RWPE2 (cell line): ENCODE measurements around the gene ZNF488.

Experiments used
- ATAC-seq: fragments of 200-7000 bp; cut with Tn5 transposase; 3 replicates; pipeline ENCODE4 v1.9.1; 2021; ENCODE audit warnings: low read depth
- DNase-seq: peaks from one replicate; pipeline ENCODE4 v3.0.0-alpha.2; 2020; ENCODE audit warnings: low spot score
- H3K27ac ChIP-seq: fragments of 450-650 bp; 2 replicates; pipeline ENCODE4 v1.5.1; 2017; ENCODE audit warnings: mild to moderate bottlenecking; ENCODE audit not compliant: poor library complexity, severe bottlenecking
- H3K27me3 ChIP-seq: fragments of 250-450 bp; sonication (Bioruptor Pico); 2 replicates; pipeline ENCODE4 v1.5.1; 2021; ENCODE audit warnings: mild to moderate bottlenecking, moderate library complexity; ENCODE audit not compliant: insufficient read depth, poor library complexity, severe bottlenecking
- H3K36me3 ChIP-seq: fragments of 250-450 bp; sonication (Bioruptor Pico); 2 replicates; pipeline ENCODE4 v1.5.1; 2020; ENCODE audit warnings: low read depth, mild to moderate bottlenecking, moderate library complexity
- H3K4me1 ChIP-seq: fragments of 250-450 bp; sonication (Bioruptor Pico); 2 replicates; pipeline ENCODE4 v1.5.1; 2021; ENCODE audit warnings: mild to moderate bottlenecking, moderate library complexity; ENCODE audit not compliant: insufficient read depth, poor library complexity, severe bottlenecking
- H3K4me3 ChIP-seq: fragments of 250-450 bp; sonication (Bioruptor Pico); 2 replicates; pipeline ENCODE4 v1.5.1; 2021; ENCODE audit warnings: mild to moderate bottlenecking, moderate library complexity; ENCODE audit not compliant: severe bottlenecking
- H3K9me3 ChIP-seq: fragments of 250-450 bp; sonication (Bioruptor Pico); 2 replicates; pipeline ENCODE4 v1.5.1; 2021; ENCODE audit warnings: mild to moderate bottlenecking, moderate library complexity; ENCODE audit not compliant: severe bottlenecking
- CTCF ChIP-seq: fragments of 450-650 bp; IDR thresholded peaks from one replicate; pipeline ENCODE4 v1.5.1; 2017; ENCODE audit warnings: mild to moderate bottlenecking, moderate library complexity; ENCODE audit not compliant: poor library complexity, severe bottlenecking

The ZNF488 gene

GRCh38 chr10:47350671-47351640 is 33.1 kb downstream of the ZNF488 start:
- TF ChIP-seq CTCF, result no peak
- no peaks in the 10 kb centered on the region for H3K36me3 ChIP-seq
- no peak overlapping the region for H3K27ac ChIP-seq
- ATAC-seq (no peak), DNase-seq (peak; percentile 47)
- H3K4me1 ChIP-seq, result no peaks in the 10 kb centered on the region
- no peaks in the 10 kb centered on the region for H3K27me3 ChIP-seq
- no peak overlapping the region for H3K4me3 ChIP-seq
- no peaks in the 10 kb centered on the region for H3K9me3 ChIP-seq

- Histone ChIP-seq H3K27me3 (no peaks in the 10 kb centered on the region), H3K9me3 (no peaks in the 10 kb centered on the region), H3K36me3 (no peaks in the 10 kb centered on the region), H3K4me1 (no peaks in the 10 kb centered on the region), H3K4me3 (no peak overlapping the region), H3K27ac (no peak overlapping the region)
- ATAC-seq, result no peak
- peak; percentile 71 for DNase-seq
- TF ChIP-seq CTCF, result no peak
Observed at GRCh38 chr10:47349941-47350371, 34.1 kb downstream of the ZNF488 start.

- Histone ChIP-seq H3K9me3 (no peaks in the 10 kb centered on the region), H3K27ac (no peak overlapping the region), H3K4me3 (no peak overlapping the region), H3K4me1 (no peaks in the 10 kb centered on the region), H3K27me3 (no peaks in the 10 kb centered on the region), H3K36me3 (no peaks in the 10 kb centered on the region)
- DNase-seq (peak; percentile 55), ATAC-seq (no peak)
- TF ChIP-seq CTCF, result no peak
Observed at GRCh38 chr10:47349516-47349915, 34.6 kb downstream of the ZNF488 start.

GRCh38 chr10:47348661-47349470 is 35.2 kb downstream of the ZNF488 start:
- no peaks in the 10 kb centered on the region for H3K36me3 ChIP-seq
- DNase-seq, result no peak
- no peaks in the 10 kb centered on the region for H3K9me3 ChIP-seq
- no peaks in the 10 kb centered on the region for H3K4me1 ChIP-seq
- no peak overlapping the region for H3K4me3 ChIP-seq
- H3K27me3 ChIP-seq, result no peaks in the 10 kb centered on the region
- no peak overlapping the region for H3K27ac ChIP-seq
- TF ChIP-seq CTCF, result no peak
- ATAC-seq, result no peak
